SU-DHL-6 (cell line): ENCODE data around the gene GREM1.

Experiments
- CTCF ChIP-seq: fragments of 200-600 bp; sonication (generic); IDR thresholded peaks from one replicate; pipeline ENCODE4 v1.5.1; 2017; ENCODE audit warnings: antibody characterized with exemption, mild to moderate bottlenecking, low read length, moderate library complexity; ENCODE audit not compliant: insufficient read depth, poor library complexity, severe bottlenecking
- EZH2phosphoT487 ChIP-seq: fragments of 200-600 bp; sonication (generic), shearing (Covaris generic); conservative IDR thresholded peaks from 2 replicates; pipeline ENCODE4 v1.6.1; 2018; ENCODE audit warnings: mild to moderate bottlenecking, antibody characterized with exemption, low read length, moderate library complexity, mixed read lengths

GRCh38 chr15:32736701-32737061 lies 18.9 kb downstream of the GREM1 start:
- TF ChIP-seq CTCF (no peak), EZH2phosphoT487 (no peak)
